SK-N-SH (cell line): ENCODE data around the gene ZFYVE27. TPM values are rescaled to one million over a fixed set of nuclear protein-coding genes. Genes with fewer than 3 reads are reported as not detected.

ENCODE experiments used
- CTCF ChIA-PET: fragments of 300-600, 350-600 bp; formaldehyde crosslinking; extraction: SDS; loops from one replicate; lab custom pipeline; 2021; lab: Yijun Ruan, JAX
- POLR2A ChIA-PET: fragments of 350-600 bp; sonication (Branson Sonifier 250); formaldehyde crosslinking; extraction: SDS; loops from one replicate; lab custom pipeline; 2020; ENCODE audit warnings: antibody characterized with exemption, inconsistent platforms; lab: Yijun Ruan, JAX
- DNase-seq: peaks from one replicate; pipeline ENCODE4 v3.0.0; 2012
- H2AFZ ChIP-seq: fragments of 200-600 bp; sonication (generic); 2 replicates; pipeline ENCODE4 v1.8.1; 2016; ENCODE audit warnings: antibody characterized with exemption, mild to moderate bottlenecking, low read depth
- H3F3A ChIP-seq: fragments of 200-600 bp; sonication (generic); replicated peaks from 2 replicates; pipeline ENCODE3; 2016; ENCODE audit warnings: antibody characterized with exemption, mild to moderate bottlenecking; ENCODE audit not compliant: insufficient read depth
- H3K27ac ChIP-seq, 2 experiments: fragments of 200-500 bp in 1 of 2; fragments of 200-600 bp in 1 of 2; sonication (Bioruptor generic) in 1 of 2; sonication (generic), shearing (Covaris generic) in 1 of 2; 2 replicates each; pipeline versions ENCODE4 v1.5.1 to v1.6.1; 2014 to 2016; ENCODE audit warnings: low read depth in 2 of 2, inconsistent platforms in 1 of 2, low read length in 1 of 2, mild to moderate bottlenecking in 1 of 2, mixed read lengths in 1 of 2
- H3K27me3 ChIP-seq: fragments of 200-600 bp; sonication (generic), shearing (Covaris generic); 2 replicates; pipeline ENCODE4 v1.6.1; 2016; ENCODE audit warnings: mixed run types; ENCODE audit not compliant: insufficient read depth
- H3K36me3 ChIP-seq, 2 experiments: fragments of 200-500 bp in 1 of 2; fragments of 200-600 bp in 1 of 2; sonication (Bioruptor generic) in 1 of 2; sonication (generic) in 1 of 2; replicated peaks in 1 of 2; 2 replicates each; pipeline versions ENCODE3 to v1.5.1; 2014 to 2016; ENCODE audit warnings: low read length in 1 of 2, mild to moderate bottlenecking in 1 of 2; ENCODE audit not compliant: insufficient read depth in 2 of 2, control insufficient read depth in 1 of 2
- H3K4me1 ChIP-seq, 2 experiments: fragments of 200-500 bp in 1 of 2; fragments of 200-600 bp in 1 of 2; sonication (Bioruptor generic) in 1 of 2; sonication (generic), shearing (Covaris generic) in 1 of 2; 2 replicates each; pipeline versions ENCODE4 v1.5.1 to v1.6.1; 2014 to 2016; ENCODE audit warnings: low read depth in 1 of 2, low read length in 1 of 2, mixed run types in 1 of 2; ENCODE audit not compliant: insufficient read depth in 2 of 2, control insufficient read depth in 1 of 2
- H3K4me2 ChIP-seq: fragments of 200-600 bp; sonication (generic), shearing (Covaris generic); 2 replicates; pipeline ENCODE4 v1.6.1; 2017; ENCODE audit warnings: mixed run types
- H3K4me3 ChIP-seq, 2 experiments: fragments of 200-500 bp in 1 of 2; fragments of 200-600 bp in 1 of 2; sonication (Bioruptor generic) in 1 of 2; sonication (generic), shearing (Covaris generic) in 1 of 2; 2 replicates each; pipeline versions ENCODE4 v1.5.1 to v1.8.1; 2014 to 2016; ENCODE audit warnings: low read depth in 2 of 2, inconsistent platforms in 1 of 2, low read length in 1 of 2, mild to moderate bottlenecking in 1 of 2, mixed read lengths in 1 of 2, moderate library complexity in 1 of 2
- H3K79me2 ChIP-seq: fragments of 200-600 bp; sonication (generic); 2 replicates; pipeline ENCODE4 v1.8.1; 2017; ENCODE audit warnings: mild to moderate bottlenecking; ENCODE audit not compliant: insufficient read depth
- H3K9ac ChIP-seq: fragments of 200-600 bp; sonication (generic); 2 replicates; pipeline ENCODE4 v1.6.1; 2017; ENCODE audit warnings: mixed run types
- H3K9me2 ChIP-seq: fragments of 200-600 bp; sonication (generic); 2 replicates; pipeline ENCODE4 v1.6.1; 2017; ENCODE audit warnings: mixed run types
- H3K9me3 ChIP-seq: fragments of 200-600 bp; sonication (generic); 2 replicates; pipeline ENCODE4 v1.6.1; 2017; ENCODE audit warnings: mixed run types, mild to moderate bottlenecking, moderate library complexity
- H4K20me1 ChIP-seq: fragments of 200-600 bp; sonication (generic); 2 replicates; pipeline ENCODE4 v1.6.1; 2017; ENCODE audit warnings: mild to moderate bottlenecking, mixed run types; ENCODE audit not compliant: insufficient read depth
- EP300 ChIP-seq, 2 experiments: IDR thresholded peaks; 2 replicates each; pipeline versions ENCODE4 v1.4.0 to v1.6.1; 2012; ENCODE audit warnings: borderline replicate concordance in 1 of 2, low read depth in 1 of 2, low read length in 1 of 2
- EZH2phosphoT487 ChIP-seq: fragments of 200-600 bp; sonication (generic); IDR thresholded peaks from 2 replicates; pipeline ENCODE4 v1.6.1; 2017; ENCODE audit warnings: low read depth, mixed run types, mild to moderate bottlenecking, antibody characterized with exemption, moderate library complexity, borderline replicate concordance
- FOXJ3 ChIP-seq: sonication (generic); formaldehyde crosslinking; IDR thresholded peaks from 2 replicates; pipeline ENCODE4 v1.5.1; 2020; ENCODE audit warnings: mild to moderate bottlenecking, missing genetic modification reagents
- MAX ChIP-seq: IDR thresholded peaks from 2 replicates; pipeline ENCODE4 v1.4.0; 2012; ENCODE audit warnings: low read depth
- MXI1 ChIP-seq: IDR thresholded peaks from 2 replicates; pipeline ENCODE4 v1.6.1; 2012; ENCODE audit warnings: mild to moderate bottlenecking, low read depth, low read length, improper control_type of control experiment
- NFIC ChIP-seq: IDR thresholded peaks from 2 replicates; pipeline ENCODE4 v1.4.0; 2012; ENCODE audit warnings: borderline replicate concordance
- NRF1 ChIP-seq: IDR thresholded peaks from 2 replicates; pipeline ENCODE4 v1.6.1; 2012; ENCODE audit warnings: low read depth, mild to moderate bottlenecking, low read length
- POLR2AphosphoS5 ChIP-seq: IDR thresholded peaks from 2 replicates; pipeline ENCODE4 v1.6.1; 2012; ENCODE audit warnings: low read depth, low read length
- RAD21 ChIP-seq: IDR thresholded peaks from 2 replicates; pipeline ENCODE4 v1.6.1; 2012; ENCODE audit warnings: mild to moderate bottlenecking, low read length
- RCOR1 ChIP-seq: fragments of 150-350 bp; IDR thresholded peaks from 2 replicates; pipeline ENCODE4 v1.6.1; 2017; ENCODE audit warnings: antibody characterized with exemption, low read length
- RFX5 ChIP-seq: IDR thresholded peaks from 2 replicates; pipeline ENCODE4 v1.6.1; 2012; ENCODE audit warnings: mild to moderate bottlenecking, improper control_type of control experiment, low read length
- SMC3 ChIP-seq: IDR thresholded peaks from 2 replicates; pipeline ENCODE4 v1.6.1; 2012; ENCODE audit warnings: low read depth, low read length, improper control_type of control experiment
- TCF12 ChIP-seq: IDR thresholded peaks from 2 replicates; pipeline ENCODE4 v1.4.0; 2012
- ZBTB33 ChIP-seq: IDR thresholded peaks from 2 replicates; pipeline ENCODE4 v1.4.0; 2012; ENCODE audit warnings: low read depth, borderline replicate concordance
- WGBS: methylation state at CpG from one replicate; pipeline ENCODE4 v1.1.6; 2017; ENCODE audit warnings: low lambda C conversion rate; 5-methylcytosine and 5-hydroxymethylcytosine counted together
- polyA plus RNA-seq, 3 experiments: library from polyadenylated mRNA; depleted of rRNA; stranded (reverse); fragments of >200 nt; gene quantifications; 2 replicates each; pipeline ENCODE4 v1.2.3, GENCODE V29; 2012

The ZFYVE27 gene
- polyA plus RNA-seq, 1 of the 3 experiments (the other 2 are of a cell fraction): 30.5 TPM

GRCh38 chr10:97752956-97753355 is 16.0 kb downstream of the ZFYVE27 start:
- H3K27ac ChIP-seq: no peak overlapping the region
- peaks cover 0 to 4% of the 10 kb centered on the region in 2 experiments; a peak in 1 of 4 replicates for H3K4me1 ChIP-seq
- peaks cover 42 to 93% of the 10 kb centered on the region in 2 experiments for H3K36me3 ChIP-seq
- TF ChIP-seq MAX (no peak), SMC3 (no peak)
- no peaks in the 10 kb centered on the region for H3K9me3 ChIP-seq
- H3K79me2 ChIP-seq: no peaks in the 10 kb centered on the region; the same call in 1 of the 2 replicates
- H2AFZ ChIP-seq: no peak overlapping the region
- POLR2A ChIA-PET: interaction anchor here (1.1 kb wide), 1 partner anchor 8 kb away, joined by 4 read pairs; no protein-coding TSS in a partner anchor
- no peak for DNase-seq
- H3K4me3 ChIP-seq: no peak overlapping the region
- H4K20me1 ChIP-seq: no peaks in the 10 kb centered on the region
- H3K27me3 ChIP-seq: no peaks in the 10 kb centered on the region
- CTCF ChIA-PET: interaction anchor here (1.4 to 4.5 kb wide), 4 partner anchors 11 to 162 kb away, joined by 3 to 22 read pairs (median 6); no protein-coding TSS in a partner anchor
- no peaks in the 10 kb centered on the region for H3F3A ChIP-seq
- no peaks in the 10 kb centered on the region for H3K9me2 ChIP-seq
- no peak overlapping the region for H3K9ac ChIP-seq
- no peak overlapping the region for H3K4me2 ChIP-seq
- WGBS: 89% methylated on average over 10 of the region's 18 CpGs

- CTCF ChIA-PET: interaction anchor here (0.6 to 13.8 kb wide), 6 partner anchors 9 to 1214 kb away, joined by 3 to 162 read pairs (median 4); partner anchors contain the start of gene SFRP5
- no peak for DNase-seq
- Histone ChIP-seq H3K79me2 (no peaks in the 10 kb centered on the region), H3K9me3 (no peaks in the 10 kb centered on the region), H4K20me1 (no peaks in the 10 kb centered on the region), H3K9me2 (no peaks in the 10 kb centered on the region), H3F3A (no peaks in the 10 kb centered on the region), H3K4me3 (no peak overlapping the region), H2AFZ (no peak overlapping the region), H3K4me1 (peaks cover 0 to 6% of the 10 kb centered on the region in 2 experiments; a peak in 1 of 4 replicates), H3K36me3 (peaks cover 33 to 82% of the 10 kb centered on the region in 2 experiments), H3K4me2 (no peak overlapping the region), H3K9ac (no peak overlapping the region), H3K27ac (no peak overlapping the region), H3K27me3 (no peaks in the 10 kb centered on the region)
- POLR2A ChIA-PET: no interaction called here
- TF ChIP-seq RFX5: no peak
- TF ChIP-seq SMC3: no peak
- TF ChIP-seq POLR2AphosphoS5: no peak
- no peak for TF ChIP-seq EP300 (IDR thresholded peaks at IDR 0.05; ENCODE audit: borderline replicate concordance in 1 of 2, low read depth in 1 of 2, low read length in 1 of 2)
- no peak for TF ChIP-seq MXI1
- TF ChIP-seq EZH2phosphoT487: no peak
- no peak for TF ChIP-seq NRF1
- TF ChIP-seq RAD21: no peak
- TF ChIP-seq FOXJ3 (CRISPR knock-in tag): no peak
- TF ChIP-seq NFIC: no peak
- TF ChIP-seq TCF12: no peak
- no peak for TF ChIP-seq MAX
- TF ChIP-seq ZBTB33: no peak
- no peak for TF ChIP-seq RCOR1
- 68% methylated on average over 4 of the region's 4 CpGs for WGBS
Measured at GRCh38 chr10:97754726-97755125, 17.8 kb downstream of the ZFYVE27 start.
